Activated CD8-positive, alpha-beta T cell treated with anti-CD3 and anti-CD28 coated beads, Interleukin-2, amount 10 ng/mL, durations not matched to agents 7 days and 5 days (primary cell): Measurements from ENCODE around the gene NRARP. TPM values are rescaled to one million over a fixed set of nuclear protein-coding genes. Genes with fewer than 3 reads are reported as not detected.
A peak's percentile ranks its signal among the peaks of the same experiment; 100 is the strongest.
"Not testable (repeated sequence)": the region's sequence is repeated elsewhere in the genome, so short reads cannot be mapped to it uniquely, and the experiment has no call there.

ENCODE experiments used
- ATAC-seq: fragments of 150-1000 bp; cut with Tn5 transposase; one replicate; pipeline ENCODE4 v1.10.0; 2021; ENCODE audit warnings: moderate library complexity
- CTCF ChIA-PET: fragments of 350-600 bp; sonication (Branson Sonifier 250); formaldehyde crosslinking; loops from one replicate; lab custom pipeline; 2021; ENCODE audit warnings: antibody characterized with exemption; lab: Charles Lee
- POLR2A ChIA-PET: fragments of 350-600 bp; sonication (Branson Sonifier 250); formaldehyde crosslinking; loops from one replicate; lab custom pipeline; 2021; ENCODE audit warnings: antibody characterized with exemption; lab: Charles Lee
- DNase-seq: peaks from one replicate; pipeline ENCODE4 v3.0.0-alpha.2; 2020
- H3K27ac Mint-ChIP-seq: one replicate; pipeline ENCODE4 v1.8.0; 2021; ENCODE audit warnings: mild to moderate bottlenecking, mixed read lengths
- H3K27me3 Mint-ChIP-seq: one replicate; pipeline ENCODE4 v1.8.0; 2021; ENCODE audit warnings: low read depth, mixed read lengths
- H3K36me3 Mint-ChIP-seq: one replicate; pipeline ENCODE4 v1.8.0; 2021; ENCODE audit warnings: low read depth, mixed read lengths
- H3K4me1 Mint-ChIP-seq: one replicate; pipeline ENCODE4 v1.8.0; 2021; ENCODE audit warnings: low read depth, mixed read lengths
- H3K4me3 Mint-ChIP-seq: one replicate; pipeline ENCODE4 v1.8.0; 2021; ENCODE audit warnings: mild to moderate bottlenecking, mixed read lengths
- H3K9me3 Mint-ChIP-seq: one replicate; pipeline ENCODE4 v1.8.0; 2022; ENCODE audit warnings: mixed read lengths; ENCODE audit not compliant: insufficient read depth
- total RNA-seq, 2 experiments: library from RNA; stranded (reverse); gene quantifications; one replicate each; pipeline ENCODE4 v1.2.3, GENCODE V29; 2021

The NRARP gene
- total RNA-seq, 2 experiments from 2014 or later: 1.4 to 1.5 TPM

DNA sequence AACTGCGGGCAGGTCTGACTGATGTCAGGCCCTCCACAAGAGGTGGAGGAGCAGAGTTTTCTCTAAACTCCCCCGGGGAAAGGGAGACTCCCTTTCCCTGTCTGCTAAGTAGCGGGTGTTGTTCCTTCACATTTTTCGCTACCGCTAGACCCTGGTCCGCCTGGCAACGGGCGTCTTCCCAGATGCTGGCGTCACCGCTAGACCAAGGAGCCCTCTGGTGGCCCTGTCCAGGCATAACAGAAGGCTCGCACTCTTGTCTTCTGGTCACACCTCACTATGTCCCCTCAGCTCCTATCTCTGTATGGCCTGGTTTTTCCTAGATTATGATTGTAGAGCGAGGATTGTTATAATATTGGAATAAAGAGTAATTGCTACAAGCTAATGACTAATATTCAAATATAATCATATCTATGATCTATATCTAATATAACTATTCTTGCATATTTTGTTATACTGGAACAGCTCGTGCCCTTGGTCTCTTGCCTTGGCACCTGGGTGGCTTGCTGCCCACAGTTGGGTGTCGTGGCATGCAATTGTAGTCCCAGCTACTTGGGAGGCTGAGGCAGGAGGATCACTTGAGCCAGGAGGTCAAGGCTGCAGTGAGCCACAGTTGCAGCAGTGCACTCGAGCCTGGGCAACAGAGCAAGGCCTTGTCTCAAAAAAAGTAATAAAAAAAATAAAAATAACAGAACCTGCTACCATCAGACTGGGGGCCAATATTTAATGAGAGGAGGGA, 39.7 kb downstream of the NRARP start:
- CTCF ChIA-PET: interaction anchor here (1.8 kb wide), 1 partner anchor 15 kb away, joined by 6 read pairs; the partner anchor contains the start of gene TOR4A
- H3K4me1 Mint-ChIP-seq, H3K27ac Mint-ChIP-seq, POLR2A ChIA-PET, H3K9me3 Mint-ChIP-seq, DNase-seq, H3K4me3 Mint-ChIP-seq, ATAC-seq, H3K27me3 Mint-ChIP-seq: not testable (repeated sequence)
- H3K36me3 Mint-ChIP-seq: peaks cover 22% of the 10 kb centered on the region

DNA sequence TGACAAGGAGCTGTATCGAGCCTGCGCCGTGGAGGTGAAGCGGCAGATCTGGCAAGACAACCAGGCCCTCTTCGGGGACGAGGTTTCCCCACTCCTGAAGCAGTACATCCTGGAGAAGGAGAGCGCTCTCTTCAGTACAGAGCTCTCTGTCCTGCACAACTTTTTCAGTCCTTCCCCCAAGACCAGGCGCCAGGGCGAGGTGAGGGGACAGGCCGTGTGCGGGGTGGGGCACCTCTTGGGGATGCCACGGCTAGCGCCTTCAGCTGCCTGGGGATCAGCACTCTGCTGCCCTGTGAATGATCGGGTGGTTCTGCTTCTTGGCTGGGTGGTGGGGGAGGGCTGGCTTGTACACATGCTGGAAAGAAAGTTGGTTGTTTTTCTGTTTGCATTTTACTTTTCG, 45.2 kb downstream of the NRARP start:
- DNase-seq (no peak), ATAC-seq (no peak)
- Mint-ChIP-seq H3K9me3 (no peaks in the 10 kb centered on the region), H3K36me3 (peaks cover 23% of the 10 kb centered on the region), H3K27ac (no peak overlapping the region), H3K4me3 (peak overlapping the region; percentile 91), H3K27me3 (no peaks in the 10 kb centered on the region), H3K4me1 (peaks cover 20% of the 10 kb centered on the region)
- ChIA-PET POLR2A (interaction anchor here (1.0 to 5.5 kb wide), 3 partner anchors 12 to 20 kb away, joined by 3 to 87 read pairs (median 14); partner anchors contain the start of gene TUBB4B), CTCF (interaction anchor here (1.0 to 4.4 kb wide), 3 partner anchors 16 to 26 kb away, joined by 3 to 32 read pairs (median 5); partner anchors contain the start of gene TUBB4B)

DNA sequence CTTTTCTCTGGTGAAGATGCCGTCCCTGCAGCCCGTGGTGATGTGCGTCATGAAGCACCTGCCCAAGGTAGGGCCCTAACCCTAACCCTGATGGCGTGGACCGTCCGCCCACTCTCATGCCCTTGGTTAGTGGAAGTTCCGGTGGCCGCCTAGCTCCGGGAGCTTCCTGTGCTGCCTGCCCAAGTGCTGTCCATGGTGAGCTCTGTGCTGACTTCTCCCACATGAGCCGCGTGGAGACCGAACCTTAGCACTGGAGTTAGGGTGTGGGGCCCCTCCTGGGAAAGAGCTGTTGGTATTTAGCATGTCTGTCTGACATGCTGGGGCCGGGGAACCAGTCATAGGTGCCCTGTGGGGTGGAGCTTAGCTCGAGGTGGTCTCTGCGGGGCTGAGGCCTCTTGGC, 45.7 kb downstream of the NRARP start:
- H3K27me3 Mint-ChIP-seq: no peaks in the 10 kb centered on the region

DNA sequence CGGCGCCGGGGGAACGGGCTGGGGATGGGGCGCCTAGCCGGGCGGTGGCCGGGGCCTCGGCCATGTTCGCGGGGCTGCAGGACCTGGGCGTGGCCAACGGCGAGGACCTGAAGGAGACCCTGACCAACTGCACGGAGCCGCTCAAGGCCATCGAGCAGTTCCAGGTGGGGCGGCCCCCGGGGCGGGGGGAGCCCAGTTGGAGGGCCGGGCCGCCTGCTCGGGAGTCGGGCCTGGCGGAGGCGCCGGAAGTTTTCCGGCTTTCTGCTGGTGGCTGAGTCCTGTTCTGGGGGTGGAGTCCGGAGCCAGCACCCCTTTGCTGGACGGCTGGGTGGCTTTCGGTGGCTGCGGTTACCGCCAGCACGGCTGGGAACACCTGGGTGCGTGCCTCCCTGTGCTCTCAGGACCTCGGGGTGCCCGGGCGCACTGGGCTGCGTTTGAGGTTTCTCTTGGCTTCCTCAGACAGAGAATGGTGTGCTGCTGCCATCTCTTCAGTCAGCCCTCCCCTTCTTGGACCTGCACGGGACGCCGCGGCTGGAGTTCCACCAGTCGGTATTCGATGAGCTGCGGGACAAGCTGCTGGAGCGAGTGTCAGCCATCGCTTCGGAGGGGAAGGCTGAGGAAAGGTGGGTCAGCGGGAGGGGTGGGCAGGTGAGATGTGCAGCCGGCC, 46.5 kb downstream of the NRARP start:
- no peaks in the 10 kb centered on the region for H3K9me3 Mint-ChIP-seq
- POLR2A ChIA-PET: interaction anchor here (0.6 to 5.5 kb wide), 7 partner anchors 11 to 169 kb away, joined by 3 to 87 read pairs (median 4); partner anchors contain the start of genes MAN1B1, TPRN and TUBB4B
- H3K36me3 Mint-ChIP-seq: peaks cover 17% of the 10 kb centered on the region
- DNase-seq (no peak), ATAC-seq (no peak)
- CTCF ChIA-PET: interaction anchor here (1.0 to 4.4 kb wide), 5 partner anchors 10 to 27 kb away, joined by 3 to 32 read pairs (median 5); partner anchors contain the start of gene TUBB4B
- no peaks in the 10 kb centered on the region for H3K27me3 Mint-ChIP-seq
- H3K4me3 Mint-ChIP-seq: peak overlapping the region; percentile 91
- H3K27ac Mint-ChIP-seq: peak overlapping the region; percentile 87
- H3K4me1 Mint-ChIP-seq: peaks cover 20% of the 10 kb centered on the region

More for the DNA sequence above, 45.7 kb downstream of the NRARP start:
- H3K27ac Mint-ChIP-seq: peak overlapping the region; percentile 25
- CTCF ChIA-PET: interaction anchor here (1.0 to 4.4 kb wide), 3 partner anchors 16 to 26 kb away, joined by 3 to 32 read pairs (median 5); partner anchors contain the start of gene TUBB4B
- H3K9me3 Mint-ChIP-seq: no peaks in the 10 kb centered on the region
- peaks cover 20% of the 10 kb centered on the region for H3K4me1 Mint-ChIP-seq
- POLR2A ChIA-PET: interaction anchor here (0.6 to 5.5 kb wide), 4 partner anchors 12 to 24 kb away, joined by 3 to 87 read pairs (median 8); partner anchors contain the start of gene TUBB4B
- peaks cover 18% of the 10 kb centered on the region for H3K36me3 Mint-ChIP-seq
- ATAC-seq (no peak), DNase-seq (no peak)
- H3K4me3 Mint-ChIP-seq: peak overlapping the region; percentile 91

DNA sequence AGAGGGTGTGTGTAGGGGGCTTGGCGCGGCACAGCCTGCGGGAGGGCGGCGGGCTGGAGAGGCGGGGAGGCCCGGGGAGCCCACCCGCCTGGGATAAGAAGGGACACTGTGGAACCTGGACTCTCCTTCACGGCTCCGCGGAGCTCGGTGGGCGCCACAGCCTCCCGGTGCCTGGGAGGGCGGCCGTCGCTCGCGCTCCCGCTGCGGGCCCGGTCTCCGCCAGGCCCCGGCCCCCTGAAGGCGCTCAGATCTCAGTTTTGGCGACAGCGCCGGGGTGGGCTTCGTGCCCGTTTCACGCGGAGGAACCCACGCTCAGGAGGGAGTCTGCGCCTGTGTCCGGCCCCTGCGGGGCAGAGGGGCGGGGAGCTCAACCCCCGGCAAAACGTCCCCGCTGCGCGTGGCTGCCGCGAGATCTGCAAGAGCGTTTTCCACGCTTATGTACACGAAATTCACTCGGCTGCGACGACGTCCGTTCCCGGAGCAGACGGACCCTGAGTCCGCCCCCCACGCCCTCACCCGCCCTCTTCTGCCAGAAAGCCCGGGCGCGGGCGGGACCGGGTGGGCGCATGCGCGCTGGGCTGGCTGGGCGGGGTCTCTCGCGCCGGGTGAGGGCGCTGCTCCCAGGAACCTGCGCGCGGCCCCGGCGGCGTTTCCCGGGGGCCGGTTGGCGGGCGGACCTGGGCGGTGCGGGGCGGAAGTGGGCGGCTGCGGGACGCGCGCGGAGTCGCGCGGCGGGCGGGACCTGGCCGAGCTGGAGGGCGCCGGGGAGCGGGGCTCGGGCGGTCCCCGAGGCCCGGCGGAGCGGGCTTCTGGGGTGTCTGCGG, 47.2 kb downstream of the NRARP start, which contains the start of gene NELFB:
TSS of gene NELFB (plus strand) at position 704 of the 824 bp plus-strand sequence.
- DNase-seq (peak; percentile 95), ATAC-seq (peak; percentile 91)
- Mint-ChIP-seq H3K9me3 (no peaks in the 10 kb centered on the region), H3K27ac (peak within 1 kb of the TSS; percentile 87), H3K27me3 (no peaks in the 10 kb centered on the region), H3K4me3 (peak within 1 kb of the TSS; percentile 91), H3K36me3 (peaks cover 17% of the 10 kb centered on the region), H3K4me1 (peaks cover 20% of the 10 kb centered on the region)
- POLR2A ChIA-PET: interaction anchor here (0.6 to 5.5 kb wide), 8 partner anchors 10 to 168 kb away, joined by 3 to 87 read pairs (median 4); partner anchors contain the start of genes MAN1B1, TPRN and TUBB4B
- CTCF ChIA-PET: interaction anchor here (0.9 to 4.4 kb wide), 4 partner anchors 9 to 226 kb away, joined by 3 to 32 read pairs (median 10); partner anchors contain the start of gene TUBB4B

DNA sequence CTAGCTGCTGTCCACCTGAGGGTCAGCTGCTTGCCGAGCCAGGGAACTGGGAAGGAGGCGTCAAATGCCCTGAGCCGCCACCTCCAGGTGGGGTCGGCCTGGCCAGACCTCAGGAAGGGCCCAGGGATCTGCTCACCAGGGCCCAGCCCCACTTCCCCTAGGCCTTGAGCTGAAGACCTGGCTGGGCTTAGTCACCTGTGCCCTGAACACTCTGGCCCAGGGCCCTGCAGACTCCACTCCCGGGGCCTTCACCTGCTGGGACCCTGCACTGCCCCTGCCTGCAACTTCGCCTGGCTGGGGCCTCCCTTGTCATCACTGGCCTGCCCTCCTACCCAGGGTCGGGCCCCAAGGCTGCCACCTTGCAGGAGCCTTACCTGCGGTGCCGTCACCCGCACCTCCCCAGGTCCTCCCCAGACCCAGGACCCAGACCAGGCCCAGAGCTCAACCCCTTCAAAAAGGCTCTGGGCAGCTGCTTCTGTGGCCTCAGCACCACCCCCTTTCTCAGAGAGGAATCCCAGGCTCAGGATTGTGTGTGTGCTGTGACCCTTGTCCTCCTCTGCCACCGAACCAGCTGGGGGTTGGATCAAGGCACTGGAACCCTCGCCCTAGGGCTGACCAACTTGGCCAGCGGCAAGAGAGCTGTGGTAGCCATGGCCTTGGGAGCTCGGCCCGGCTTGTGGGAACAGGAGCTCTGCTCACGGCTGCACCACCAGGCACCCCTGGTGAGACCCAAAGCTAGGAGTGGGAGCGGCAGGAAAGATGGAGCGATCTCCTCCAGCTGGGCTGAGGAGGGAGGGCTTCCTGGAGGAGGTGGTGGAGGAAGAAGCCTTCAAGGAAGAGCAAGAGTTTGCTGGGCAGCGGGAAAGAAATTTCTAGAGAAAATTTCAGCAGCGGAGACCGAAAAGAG, 48.1 kb downstream of the NRARP start:
- peak overlapping the region; percentile 79 for H3K4me3 Mint-ChIP-seq
- POLR2A ChIA-PET: interaction anchor here (0.6 to 5.5 kb wide), 6 partner anchors 9 to 168 kb away, joined by 3 to 87 read pairs (median 4); partner anchors contain the start of genes MAN1B1 and TUBB4B
- CTCF ChIA-PET: interaction anchor here (0.9 to 4.4 kb wide), 4 partner anchors 9 to 225 kb away, joined by 3 to 32 read pairs (median 10); partner anchors contain the start of gene TUBB4B
- DNase-seq (no peak), ATAC-seq (no peak)
- no peaks in the 10 kb centered on the region for H3K9me3 Mint-ChIP-seq
- peak overlapping the region; percentile 78 for H3K27ac Mint-ChIP-seq
- peaks cover 20% of the 10 kb centered on the region for H3K4me1 Mint-ChIP-seq
- H3K27me3 Mint-ChIP-seq: no peaks in the 10 kb centered on the region
- H3K36me3 Mint-ChIP-seq: peaks cover 12% of the 10 kb centered on the region

DNA sequence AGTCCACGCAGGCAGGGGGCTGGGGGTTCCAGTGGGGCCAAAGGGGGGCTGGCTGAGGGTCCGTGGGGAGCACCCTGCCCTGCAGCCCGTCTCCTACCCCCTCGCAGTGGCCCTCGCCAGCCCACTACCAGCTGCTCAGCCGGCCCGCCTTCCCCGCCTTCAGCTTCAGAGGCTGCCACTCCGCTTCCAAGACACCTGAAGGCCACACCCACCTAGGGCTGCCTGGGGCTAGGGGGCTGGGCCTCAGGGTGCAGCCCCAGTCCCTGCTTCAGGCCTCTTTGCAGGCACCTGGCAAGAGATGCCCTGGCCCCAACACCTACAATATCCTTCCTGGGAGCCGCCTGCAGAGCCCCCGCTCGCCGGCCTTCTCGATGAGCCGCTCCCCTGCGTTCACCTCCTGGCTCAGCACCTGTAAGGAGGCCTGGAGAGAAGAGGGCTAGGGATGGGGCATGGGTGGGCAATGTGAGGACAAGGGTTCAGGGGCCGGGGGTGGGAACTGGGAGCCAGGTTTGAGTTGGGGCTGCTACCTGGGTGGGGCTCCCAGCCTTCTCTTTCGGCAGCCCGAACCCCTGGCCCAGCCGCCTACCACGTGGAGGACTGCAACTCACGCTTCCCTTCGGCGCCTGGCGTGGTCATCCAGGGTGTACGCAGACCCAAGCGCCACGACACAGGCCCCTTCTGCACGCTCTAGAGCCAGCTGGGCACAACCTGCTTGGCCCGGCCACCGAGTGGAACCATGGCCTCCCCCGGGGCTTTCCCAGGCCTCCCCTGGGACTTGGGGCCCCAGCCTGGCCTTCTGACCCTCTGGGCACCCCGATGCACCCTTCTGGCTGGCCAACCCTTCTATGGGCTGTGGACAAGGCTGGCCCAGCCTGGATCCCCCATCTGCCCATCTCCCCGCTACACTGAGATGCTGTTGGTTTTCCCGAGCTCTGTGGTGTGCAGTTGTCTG, 49.2 kb downstream of the NRARP start:
- Mint-ChIP-seq H3K36me3 (peaks cover 8% of the 10 kb centered on the region), H3K4me3 (no peak overlapping the region), H3K4me1 (peaks cover 20% of the 10 kb centered on the region), H3K27ac (no peak overlapping the region), H3K9me3 (no peaks in the 10 kb centered on the region), H3K27me3 (no peaks in the 10 kb centered on the region)
- ATAC-seq (no peak), DNase-seq (no peak)
- CTCF ChIA-PET: interaction anchor here (1.0 to 4.4 kb wide), 2 partner anchors 12 to 16 kb away, joined by 4 to 32 read pairs; partner anchors contain the start of gene TUBB4B
- POLR2A ChIA-PET: interaction anchor here (4.4 to 5.5 kb wide), 2 partner anchors 8 to 11 kb away, joined by 14 to 87 read pairs; partner anchors contain the start of gene TUBB4B

DNA sequence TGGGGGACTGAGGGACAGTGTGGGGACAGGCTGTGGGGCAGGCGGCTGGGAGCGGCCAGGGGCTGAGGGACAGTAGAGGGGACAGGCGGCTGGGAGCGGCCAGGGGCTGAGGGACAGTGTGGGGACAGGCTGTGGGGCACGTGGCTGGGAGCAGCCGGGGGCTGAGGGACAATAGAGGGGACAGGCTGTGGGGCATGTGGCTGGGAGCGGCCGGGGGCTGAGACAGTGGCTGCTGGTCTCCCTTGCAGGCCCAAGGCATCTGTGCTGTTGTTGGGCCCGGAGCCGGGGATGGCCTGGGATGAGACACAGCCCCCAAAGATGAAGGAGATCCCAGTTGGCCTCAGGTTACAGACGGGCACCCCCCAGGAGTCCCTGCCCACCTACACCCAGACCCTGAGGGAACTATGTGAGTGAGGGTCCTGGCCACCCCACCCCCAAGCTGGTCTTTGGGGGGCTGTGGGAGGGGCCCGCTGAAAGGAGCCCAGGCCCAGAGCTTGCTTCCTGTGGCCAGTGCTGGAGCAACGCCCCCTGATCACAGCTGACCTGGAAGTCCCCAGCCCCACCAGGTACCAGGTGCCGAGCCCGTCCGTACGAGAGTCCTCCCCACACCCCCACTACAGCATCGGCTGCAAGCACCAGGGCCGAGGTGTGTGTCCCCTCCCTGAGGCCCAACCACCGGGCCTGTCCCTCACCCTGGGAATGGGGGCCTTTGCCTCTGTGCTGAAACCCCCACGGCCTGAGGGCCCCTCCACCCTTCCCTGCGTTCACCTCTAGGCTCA, 50.4 kb downstream of the NRARP start:
- DNase-seq (no peak), ATAC-seq (no peak)
- Mint-ChIP-seq H3K36me3 (peaks cover 4% of the 10 kb centered on the region), H3K4me1 (peaks cover 16% of the 10 kb centered on the region), H3K27me3 (no peaks in the 10 kb centered on the region), H3K27ac (no peak overlapping the region), H3K9me3 (no peaks in the 10 kb centered on the region), H3K4me3 (no peak overlapping the region)
- ChIA-PET POLR2A (interaction anchor here (5.5 kb wide), 1 partner anchor 10 kb away, joined by 87 read pairs; the partner anchor contains the start of gene TUBB4B), CTCF (no interaction called here)

DNA sequence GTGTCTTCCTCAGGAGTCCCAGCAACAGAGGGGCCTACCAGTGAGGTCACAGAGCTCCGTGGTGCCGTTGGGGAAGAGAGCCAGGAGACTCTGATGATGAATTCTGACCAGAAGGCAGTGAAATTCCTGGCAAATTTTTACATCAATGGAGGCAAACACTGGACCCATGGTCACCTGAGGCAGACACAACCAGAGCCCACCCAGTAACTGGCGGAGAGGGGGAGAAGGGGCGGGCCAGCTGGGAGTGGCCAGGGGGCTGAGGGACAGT, 50.9 kb downstream of the NRARP start, which contains the start of gene STPG3:
TSS of gene STPG3 (plus strand) at position 93 of the 268 bp plus-strand sequence. CDS start at position 94, 1 bp downstream.
- ChIA-PET CTCF (no interaction called here), POLR2A (no interaction called here)
- no peak within 1 kb of the TSS for H3K4me3 Mint-ChIP-seq
- no peaks in the 10 kb centered on the region for H3K27me3 Mint-ChIP-seq
- ATAC-seq (no peak), DNase-seq (no peak)
- H3K4me1 Mint-ChIP-seq: peaks cover 10% of the 10 kb centered on the region
- H3K9me3 Mint-ChIP-seq: no peaks in the 10 kb centered on the region
- no peak within 1 kb of the TSS for H3K27ac Mint-ChIP-seq
- H3K36me3 Mint-ChIP-seq: peaks cover 3% of the 10 kb centered on the region
